Stimulated activated CD8-positive, alpha-beta memory T cell treated with anti-CD3 and anti-CD28 coated beads, Interleukin-2, amount 100 ng/mL, for 48 hours (primary cell): Measurements from ENCODE around the gene ZBTB7B.

Experiments used
- DNase-seq, 2 donors: peaks; one replicate each; pipeline ENCODE4 v3.0.0-alpha.2; 2020; ENCODE audit warnings: low read depth in 2 of 2

Gene ZBTB7B

DNA sequence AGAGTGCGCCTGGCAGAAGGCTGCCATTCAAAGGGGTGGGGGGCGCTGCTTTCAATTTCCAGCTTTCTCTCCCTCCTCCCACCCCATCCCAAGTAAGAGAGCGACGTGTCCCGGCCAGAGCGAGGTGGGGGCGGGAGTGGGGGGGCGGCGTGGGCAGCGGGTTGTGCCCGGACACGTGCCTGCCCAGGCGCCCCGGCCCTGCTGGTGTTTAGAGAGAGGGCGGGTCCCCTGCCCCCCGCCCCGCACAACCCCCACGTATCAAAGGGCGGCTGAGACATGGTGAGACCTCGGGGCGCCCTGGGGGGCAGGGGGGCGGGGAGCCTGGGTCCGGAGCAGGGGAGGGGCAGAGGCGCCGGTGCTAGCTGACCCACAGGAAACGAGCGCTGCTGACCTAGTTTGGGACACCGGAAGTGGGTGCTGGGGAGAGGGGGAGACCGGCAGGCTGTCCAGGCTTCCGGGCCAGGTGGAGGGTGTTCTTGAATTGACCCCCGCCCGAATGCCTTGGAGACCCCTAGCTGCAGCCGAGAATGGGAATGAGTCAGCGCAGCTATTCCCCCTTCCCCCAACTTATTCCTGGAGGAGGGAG lies 1.3 kb downstream of the ZBTB7B start:
- DNase-seq: no peak

DNA sequence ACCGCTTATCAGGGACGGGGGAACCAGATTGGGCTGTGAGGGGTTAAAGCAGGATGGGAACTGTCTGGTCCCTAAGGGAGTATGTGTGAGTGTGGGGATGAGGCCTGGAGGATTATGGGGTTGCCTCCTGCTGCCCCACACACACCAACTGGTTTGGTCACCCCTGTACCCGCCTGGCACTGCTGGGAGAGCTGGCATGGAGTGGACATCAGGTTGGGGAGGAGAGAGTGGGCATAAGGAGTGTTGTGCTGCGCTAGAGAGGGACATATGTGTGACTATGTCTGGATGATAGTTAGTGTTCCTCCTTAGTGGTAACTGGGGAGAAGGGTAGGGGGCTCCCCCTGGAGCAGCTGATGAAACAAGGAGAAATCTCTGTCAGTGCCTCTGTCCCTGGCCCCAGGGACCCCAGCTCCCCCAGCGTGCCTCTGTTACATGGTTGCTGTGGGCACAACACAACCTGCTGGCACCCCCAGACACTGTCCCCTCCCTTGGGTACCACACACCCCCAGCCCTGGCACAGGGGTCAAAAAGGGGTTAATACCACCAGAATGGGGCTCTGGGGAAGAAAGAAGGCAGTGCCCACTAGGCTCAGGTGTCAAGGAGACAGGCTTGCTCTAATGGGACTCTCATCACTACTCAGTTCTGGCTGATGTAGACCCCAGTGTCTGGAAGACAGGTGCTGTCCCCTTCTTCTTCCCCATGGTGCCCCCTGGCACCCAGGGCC lies 1.9 kb downstream of the ZBTB7B start:
- DNase-seq: no peak

DNA sequence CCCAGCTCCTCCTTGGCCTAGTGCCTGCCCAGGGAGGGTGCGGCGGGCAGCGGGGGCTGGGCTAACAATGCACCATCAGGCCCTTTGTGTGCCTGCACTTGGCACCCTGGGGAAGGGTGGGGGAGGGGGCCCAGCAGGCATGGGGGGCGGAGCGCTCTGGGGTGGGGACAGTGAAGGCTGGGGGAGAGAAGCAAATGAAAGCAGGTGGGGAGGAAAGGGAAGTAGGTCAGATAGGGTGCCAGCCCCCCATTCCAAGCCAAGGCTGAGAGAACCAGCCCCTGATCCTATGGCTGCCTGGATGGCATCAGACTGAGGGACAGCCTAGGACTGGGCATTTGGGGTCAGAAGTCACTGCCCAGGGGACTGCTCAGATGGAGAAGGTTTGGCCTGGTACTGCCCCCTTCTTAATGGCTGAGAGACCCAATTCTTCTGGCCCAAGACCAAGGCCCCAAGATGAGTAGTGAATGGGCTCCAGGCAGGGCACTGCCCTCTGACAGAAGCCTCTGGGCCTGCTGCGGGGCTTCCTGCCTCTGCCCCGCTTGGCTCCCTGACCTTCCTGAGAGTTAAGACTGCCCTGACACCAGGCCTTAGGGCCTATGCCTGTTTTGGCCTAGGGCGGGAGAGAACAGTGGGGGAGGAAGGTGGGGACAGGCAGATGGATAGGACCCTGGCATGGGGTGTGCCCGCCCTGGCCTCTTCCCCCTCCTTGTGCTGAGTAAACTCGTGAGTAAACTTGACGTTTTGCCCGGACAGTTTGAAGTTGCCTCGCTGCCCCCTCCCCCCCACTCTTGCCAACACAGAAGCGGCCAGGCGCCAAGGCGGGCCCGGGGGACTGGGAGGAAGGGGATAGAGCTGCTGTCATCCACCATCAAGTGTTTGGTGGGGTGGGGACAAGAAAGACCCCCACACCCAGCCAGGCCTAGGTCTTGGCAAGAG lies 2.7 kb downstream of the ZBTB7B start:
- DNase-seq: no peak

DNA sequence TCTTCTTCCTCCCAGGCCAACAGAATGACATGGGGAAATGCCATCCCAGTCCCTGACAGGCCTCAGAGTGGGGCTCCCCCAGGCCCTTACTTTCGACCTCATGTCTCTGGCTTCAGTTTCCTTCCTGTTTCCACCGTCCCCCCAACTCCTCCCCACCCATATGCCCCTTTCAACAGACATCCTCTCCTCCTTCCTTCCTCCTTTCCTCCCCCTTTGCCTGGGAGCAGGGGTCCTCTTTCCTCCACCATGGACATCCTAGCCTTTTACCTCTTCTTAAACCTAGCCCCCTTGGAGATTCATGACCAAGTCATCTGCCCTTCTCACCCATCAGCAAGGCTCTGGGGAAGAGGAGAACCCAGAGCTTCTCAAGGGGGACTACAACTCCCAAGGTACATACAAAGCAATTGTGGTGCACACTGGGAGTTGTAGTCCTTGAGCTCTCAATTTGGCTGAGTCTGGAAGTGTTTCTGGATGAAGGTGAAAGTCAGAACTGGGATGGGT lies 4.0 kb downstream of the ZBTB7B start:
- DNase-seq: no peak

DNA sequence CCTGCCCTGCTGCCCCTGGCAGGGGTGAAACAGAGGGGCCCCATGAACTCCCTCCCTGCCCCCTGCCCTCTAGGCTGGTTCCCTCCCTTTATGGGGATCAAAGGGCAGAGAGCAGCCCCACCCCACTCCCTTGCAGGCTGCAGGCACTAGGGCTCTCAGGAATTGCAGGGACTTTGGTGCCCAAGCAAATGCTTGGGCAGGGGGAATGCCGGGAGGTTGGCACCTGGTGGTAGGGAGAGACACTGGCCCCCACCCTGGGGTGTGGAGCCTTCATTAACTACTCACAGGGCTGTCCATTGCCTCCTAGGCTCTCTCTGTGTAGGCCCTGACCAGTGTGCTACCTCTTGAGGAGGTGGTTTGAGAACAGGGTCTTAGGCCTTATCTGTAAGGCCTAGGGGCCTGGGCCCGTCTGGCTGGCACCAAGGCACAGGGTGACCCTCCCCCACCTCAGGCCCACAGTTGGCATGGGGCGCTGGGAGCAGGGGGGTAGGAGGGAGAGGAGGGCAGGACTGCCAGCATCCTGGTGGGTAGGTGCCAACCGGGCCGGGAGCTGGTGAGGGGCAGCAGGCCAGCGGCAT lies 4.7 kb downstream of the ZBTB7B start:
- DNase-seq: no peak

DNA sequence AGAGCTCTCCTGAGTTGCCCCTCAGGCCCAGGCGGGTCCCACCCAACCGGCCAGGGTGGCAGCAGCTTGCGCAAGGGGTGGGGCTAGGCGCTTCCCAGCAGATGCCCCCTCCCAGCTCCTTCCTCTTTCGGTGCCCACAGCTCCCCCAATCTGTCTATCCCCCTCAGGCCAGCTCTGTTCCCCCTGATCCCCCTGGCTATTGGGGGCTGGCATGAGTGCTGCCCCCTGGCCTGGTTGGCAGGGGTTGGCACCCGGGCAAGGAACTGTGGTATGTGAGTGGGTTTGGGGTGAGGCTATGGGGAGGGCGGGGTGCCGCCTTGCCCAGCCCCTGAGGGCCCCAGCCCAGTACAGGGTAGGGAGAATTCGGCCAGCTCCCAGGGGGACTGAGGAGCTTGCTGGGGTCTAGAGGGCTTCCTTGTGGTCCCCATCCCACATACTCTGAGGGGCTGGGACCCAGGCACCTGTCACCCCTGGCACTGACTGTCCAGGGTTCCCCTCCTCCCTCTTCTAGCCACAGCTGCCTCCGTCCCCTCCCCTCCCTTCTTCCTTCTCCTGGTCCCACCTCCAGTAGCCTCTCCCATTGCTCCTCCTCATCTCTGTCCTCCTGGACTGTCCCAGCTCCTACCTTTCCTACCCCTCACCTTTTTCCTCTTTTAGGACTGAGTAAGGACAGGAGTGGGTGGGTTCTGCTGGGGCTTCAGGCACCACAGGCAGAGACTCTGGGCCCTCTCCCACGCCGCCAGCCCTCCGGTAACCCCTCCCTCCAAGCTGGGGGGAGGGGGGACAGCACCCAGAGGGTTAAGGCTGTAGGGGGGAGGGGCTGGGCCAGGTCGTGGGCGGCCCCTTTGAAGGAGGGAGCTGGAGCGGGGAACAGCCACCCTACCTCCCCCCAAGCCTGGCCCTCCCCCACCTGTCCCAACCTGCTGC lies 5.7 kb downstream of the ZBTB7B start:
- DNase-seq: no peak

DNA sequence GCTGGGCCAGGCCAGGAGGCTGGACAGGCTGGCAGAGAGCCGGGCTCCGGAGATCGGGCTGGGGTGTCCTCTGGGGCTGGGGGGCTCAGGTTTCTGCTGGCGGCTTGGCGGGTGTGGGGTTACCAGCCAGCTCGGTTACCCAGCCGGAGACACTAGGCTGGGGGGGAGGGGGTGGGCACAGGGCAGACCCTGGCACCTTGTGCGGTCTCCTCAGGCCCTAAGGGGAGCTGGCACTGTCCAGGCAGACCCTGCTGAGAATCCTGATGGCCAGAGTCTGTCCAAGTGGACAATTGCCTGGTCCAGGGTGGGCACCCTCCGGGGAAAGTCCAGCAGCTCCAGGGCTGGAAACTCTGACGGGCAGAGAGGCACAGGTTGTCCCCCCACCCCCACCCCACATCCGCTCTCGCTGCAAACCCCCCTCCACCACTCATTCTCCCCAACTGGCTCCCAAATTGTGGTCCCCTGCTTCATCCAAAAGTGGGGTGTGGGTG lies 6.7 kb downstream of the ZBTB7B start:
- no peak for DNase-seq

DNA sequence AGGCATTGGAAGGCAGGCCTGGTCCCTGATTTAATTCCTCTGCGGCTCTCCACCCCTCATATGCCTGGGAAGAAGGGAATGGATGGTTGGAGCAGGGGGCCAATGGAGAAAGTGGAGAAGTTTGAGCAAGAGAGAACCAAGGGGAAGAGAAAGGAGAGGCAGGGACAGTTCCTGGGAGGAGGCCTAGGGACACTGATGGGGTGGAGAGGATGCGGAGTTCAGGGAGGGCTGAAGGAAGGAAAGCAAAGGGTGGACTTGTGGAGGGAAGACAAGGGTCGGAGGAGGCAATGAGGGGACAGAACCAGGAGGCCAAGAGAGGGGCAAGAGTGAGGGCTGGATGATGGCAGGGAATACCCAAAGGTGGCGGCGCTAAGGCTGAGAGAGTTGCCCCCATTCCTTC lies 7.1 kb downstream of the ZBTB7B start:
- DNase-seq: no peak

DNA sequence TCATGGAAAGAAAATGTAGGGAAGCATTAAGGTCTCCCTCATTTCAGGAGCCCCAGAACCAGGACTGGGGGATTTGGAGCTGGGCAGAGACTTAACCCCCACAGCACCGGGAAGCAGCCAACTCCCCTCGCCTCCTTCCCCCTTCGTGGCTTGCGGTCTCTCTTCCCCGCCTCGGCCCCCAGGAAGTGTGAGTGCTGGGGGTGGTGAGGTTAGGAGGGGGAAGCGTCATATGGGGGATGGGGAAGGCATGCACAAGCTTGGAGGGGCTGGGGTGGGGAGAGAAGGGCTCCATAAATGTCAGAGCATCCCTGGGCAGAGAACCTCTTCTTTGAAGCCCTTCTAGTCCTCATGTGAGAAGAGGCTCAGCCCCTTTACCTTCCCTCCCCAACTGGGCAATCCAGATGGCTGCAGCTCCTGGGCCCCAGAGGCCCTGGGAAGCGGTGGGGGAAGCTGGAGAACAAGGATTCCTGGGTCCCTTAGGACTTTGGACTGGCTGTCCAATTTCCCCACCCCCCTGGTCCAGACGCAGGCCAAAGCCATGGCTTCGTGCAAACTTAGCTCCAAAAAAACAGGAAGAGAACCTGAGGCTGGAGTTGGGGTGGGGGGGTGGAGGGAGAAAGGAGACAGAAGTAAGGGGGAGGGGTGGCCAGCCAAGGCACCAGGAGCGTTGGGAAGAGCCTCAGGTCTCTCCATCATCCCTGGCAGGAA lies 7.8 kb downstream of the ZBTB7B start:
- no peak for DNase-seq

DNA sequence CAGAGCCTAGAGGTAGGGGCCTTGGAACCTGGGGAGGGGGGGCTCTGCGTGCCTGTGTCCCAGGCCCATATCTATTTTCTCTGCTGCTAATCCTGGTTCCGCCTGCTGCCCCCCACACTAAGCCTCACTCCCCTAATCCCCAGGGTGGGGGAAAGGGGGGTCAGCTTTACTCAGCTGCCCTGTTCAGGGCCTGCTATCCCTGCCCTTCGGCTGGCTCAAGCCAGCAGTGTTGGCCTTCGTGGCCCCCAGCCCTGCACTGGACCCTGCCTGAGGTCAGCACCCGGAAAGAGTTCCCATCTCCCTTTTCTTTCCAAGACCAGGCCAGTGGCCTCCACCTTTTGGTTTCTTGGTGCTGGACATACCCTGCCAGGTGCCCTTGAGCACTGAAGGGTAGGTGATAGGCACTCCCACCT lies 8.4 kb downstream of the ZBTB7B start:
- no peak for DNase-seq

DNA sequence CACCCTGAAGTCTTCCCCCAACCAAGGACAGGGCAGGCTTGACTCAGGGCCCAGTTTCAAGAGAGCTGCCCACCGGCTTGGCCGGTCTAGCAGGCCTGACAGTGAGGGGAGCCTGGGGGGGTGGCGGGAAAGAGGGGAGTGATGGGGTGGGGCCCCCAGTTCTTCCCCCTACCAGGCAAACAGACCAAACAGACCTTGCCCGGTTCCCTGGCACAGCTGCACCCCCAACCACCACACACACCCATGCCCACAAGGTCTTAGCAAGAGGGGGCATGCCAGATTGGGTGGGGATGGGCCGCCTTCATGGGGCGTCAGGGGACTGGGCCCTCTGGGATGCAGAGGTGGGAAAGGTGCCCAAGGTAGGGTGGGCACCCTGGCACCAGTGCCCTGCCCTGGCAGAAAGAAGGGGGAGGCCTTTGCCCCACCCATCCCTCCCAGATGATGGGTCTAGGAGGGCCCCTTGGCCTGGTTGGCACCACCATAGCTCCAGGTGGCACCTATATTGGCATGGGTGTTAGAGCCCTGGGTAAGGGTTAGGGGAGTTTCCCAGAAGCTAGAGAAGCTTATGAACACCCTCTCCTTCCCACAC lies 8.9 kb downstream of the ZBTB7B start:
- DNase-seq: no peak

DNA sequence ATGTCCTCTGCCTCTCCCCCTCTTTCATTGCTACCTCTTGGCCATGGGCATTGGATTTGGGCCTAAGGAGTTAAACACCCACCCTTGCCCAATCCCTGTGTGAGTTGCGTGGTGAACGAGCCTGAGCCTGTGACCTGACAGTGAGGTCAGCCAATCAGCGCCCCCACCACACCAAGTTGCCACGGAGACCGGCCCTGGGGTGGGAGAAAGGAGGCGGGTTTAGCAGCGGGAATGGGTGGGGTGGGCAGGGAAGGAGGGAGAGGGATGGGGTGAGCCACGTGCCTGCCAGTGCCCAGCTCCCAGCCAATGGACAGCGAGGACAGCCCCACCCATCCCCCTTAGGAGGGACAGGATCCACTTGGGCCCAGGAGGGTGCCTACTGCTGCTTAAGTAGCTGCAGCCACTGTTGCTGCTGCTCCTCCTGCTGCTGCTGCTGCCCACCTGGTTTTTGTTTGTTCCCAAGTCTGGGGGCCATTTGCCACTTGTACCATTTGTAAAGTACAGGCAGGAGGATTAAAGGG lies 9.5 kb downstream of the ZBTB7B start:
- DNase-seq: no peak

DNA sequence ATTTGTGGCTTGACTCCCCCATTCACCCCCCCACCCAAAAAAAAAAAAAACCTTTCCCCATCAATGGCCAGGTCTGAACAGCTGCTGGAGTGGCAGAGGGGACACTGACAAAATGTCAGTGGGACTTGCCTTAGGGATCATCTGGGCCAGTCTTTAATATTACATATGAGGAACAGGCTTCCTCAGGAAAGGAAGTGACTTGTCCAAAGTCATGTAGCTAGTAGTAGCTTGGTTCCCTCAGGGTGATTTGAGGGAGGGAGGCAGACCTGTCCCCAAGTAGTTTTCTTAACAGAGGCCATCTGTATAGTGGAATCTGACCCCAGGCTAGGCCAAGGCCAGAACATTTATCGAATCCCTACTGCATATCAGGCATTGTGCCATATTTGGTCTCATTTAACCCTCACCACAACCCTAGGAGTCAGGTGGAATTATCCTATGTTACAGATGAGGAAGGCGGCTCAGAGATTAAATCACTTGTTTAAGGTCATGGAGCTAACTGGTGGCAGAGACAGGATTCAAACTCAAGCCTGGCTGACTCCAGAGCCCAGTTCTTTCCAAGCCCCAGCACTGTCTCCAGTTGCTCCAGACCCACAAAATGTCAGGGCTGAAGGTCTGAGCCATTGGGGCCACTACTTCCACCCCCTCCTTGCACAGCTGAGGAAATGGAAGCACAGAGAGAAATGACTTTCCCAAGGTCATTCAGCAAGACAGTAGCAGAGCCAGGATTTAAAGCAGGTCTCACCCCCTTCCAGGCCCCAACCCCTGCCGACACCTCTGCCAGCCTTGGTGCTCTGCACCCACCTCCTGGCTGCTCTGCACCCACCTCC lies 10.4 kb downstream of the ZBTB7B start:
- DNase-seq: no peak

DNA sequence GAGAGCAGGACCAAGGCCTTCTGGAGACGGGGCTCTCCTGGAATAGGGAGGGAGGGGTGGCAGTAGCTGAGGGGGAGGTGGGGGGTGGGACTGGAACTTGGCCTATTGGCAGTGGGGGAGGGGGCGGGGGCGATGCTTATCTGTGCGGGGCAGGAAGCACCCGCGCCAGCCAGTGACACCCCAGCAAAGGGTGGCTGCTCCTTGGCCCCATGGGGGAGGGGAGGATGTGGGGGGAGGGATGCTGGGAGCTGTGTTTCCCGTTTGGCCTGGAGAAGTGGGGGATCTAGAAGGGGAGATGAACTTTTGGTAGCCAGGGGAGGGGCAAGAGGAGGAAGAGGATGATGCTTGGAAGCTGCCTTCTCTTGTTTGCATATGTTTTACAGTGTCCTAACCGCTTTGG lies 11.0 kb downstream of the ZBTB7B start:
- no peak for DNase-seq

DNA sequence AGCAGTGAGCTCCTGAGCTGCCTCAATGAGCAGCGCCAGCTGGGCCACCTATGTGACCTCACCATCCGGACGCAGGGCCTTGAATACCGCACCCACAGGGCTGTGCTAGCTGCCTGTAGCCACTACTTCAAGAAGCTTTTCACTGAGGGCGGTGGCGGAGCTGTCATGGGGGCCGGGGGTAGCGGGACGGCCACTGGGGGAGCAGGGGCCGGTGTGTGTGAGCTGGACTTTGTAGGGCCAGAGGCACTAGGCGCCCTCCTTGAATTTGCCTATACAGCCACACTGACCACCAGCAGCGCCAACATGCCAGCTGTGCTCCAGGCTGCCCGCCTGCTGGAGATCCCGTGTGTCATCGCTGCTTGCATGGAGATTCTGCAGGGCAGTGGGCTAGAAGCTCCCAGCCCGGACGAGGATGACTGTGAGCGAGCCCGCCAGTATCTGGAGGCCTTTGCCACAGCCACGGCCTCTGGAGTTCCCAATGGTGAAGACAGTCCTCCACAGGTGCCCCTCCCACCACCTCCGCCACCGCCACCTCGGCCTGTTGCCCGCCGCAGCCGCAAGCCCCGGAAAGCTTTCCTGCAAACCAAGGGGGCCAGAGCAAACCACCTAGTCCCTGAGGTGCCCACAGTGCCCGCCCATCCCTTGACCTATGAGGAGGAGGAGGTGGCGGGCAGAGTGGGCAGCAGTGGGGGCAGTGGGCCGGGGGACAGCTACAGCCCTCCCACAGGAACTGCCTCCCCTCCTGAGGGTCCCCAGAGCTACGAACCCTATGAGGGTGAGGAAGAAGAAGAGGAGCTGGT lies 12.3 kb downstream of the ZBTB7B start:
- no peak for DNase-seq

DNA sequence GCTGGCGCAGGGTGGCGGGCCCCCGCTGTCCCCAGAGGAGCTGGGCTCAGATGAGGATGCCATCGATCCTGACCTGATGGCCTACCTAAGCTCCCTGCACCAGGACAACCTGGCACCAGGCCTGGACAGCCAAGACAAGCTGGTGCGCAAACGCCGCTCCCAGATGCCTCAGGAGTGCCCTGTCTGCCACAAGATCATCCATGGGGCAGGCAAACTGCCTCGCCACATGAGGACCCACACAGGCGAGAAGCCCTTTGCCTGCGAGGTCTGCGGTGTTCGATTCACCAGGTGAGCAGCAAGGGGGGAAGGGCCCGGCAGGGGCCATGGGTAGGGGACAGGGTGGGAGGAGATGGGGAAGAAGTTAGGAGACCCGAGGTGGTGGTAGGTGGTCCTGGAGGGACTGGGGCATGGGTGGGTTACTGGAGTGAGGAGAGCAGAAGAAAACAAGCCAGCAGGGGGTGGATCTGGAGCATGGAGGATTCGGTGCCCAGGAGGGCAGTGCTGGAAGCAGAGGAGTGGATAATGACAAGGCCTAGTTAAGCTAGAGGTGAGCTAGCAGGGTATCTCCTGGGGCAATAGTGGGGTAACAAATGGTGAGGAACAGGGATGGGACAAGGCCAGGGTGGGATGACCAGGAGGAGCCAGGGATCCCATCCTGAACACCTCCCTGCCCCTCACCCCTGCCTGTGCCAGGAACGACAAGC lies 13.1 kb downstream of the ZBTB7B start:
- no peak for DNase-seq

DNA sequence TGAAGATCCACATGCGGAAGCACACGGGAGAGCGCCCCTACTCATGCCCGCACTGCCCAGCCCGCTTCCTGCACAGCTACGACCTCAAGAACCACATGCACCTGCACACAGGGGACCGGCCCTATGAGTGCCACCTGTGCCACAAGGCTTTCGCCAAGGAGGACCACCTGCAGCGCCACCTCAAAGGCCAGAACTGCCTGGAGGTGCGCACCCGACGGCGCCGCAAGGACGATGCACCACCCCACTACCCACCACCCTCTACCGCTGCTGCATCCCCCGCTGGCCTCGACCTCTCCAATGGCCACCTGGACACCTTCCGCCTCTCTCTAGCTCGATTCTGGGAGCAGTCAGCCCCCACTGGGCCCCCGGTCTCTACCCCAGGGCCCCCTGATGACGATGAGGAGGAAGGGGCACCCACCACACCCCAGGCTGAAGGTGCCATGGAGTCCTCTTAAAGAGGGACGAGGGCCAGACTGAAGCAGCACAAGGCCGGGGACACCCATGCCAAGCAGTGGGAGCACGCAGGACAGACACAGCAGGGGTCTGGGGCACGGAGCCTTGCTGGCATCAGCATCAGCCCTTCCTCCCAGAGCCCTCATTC lies 13.7 kb downstream of the ZBTB7B start:
- no peak for DNase-seq
